Natural killer cell (primary cell): ENCODE measurements around the gene TBPL2. TPM values are rescaled to one million over a fixed set of nuclear protein-coding genes. Genes with fewer than 3 reads are reported as not detected.
"Not testable (repeated sequence)": the region's sequence is repeated elsewhere in the genome, so short reads cannot be mapped to it uniquely, and the experiment has no call there.

Experiments
- ATAC-seq, 3 donors: fragments of 150-1000 bp in 2 of 3; fragments of 200-7000 bp in 1 of 3; cut with Tn5 transposase; 1 replicate in 1 of 3; 2 replicates in 2 of 3; pipeline ENCODE4 v1.10.0; 2021; ENCODE audit warnings: mild to moderate bottlenecking in 2 of 3, moderate library complexity in 2 of 3
- DNase-seq, 2 donors: peaks; one replicate each; pipeline versions ENCODE4 v3.0.0 to v3.0.0-alpha.2; 2013 to 2021; ENCODE audit warnings: mixed read lengths in 1 of 2
- H3K27ac ChIP-seq: one replicate; pipeline ENCODE4 v1.5.1; 2013; ENCODE audit warnings: mild to moderate bottlenecking, low read length
- H3K27me3 ChIP-seq: one replicate; pipeline ENCODE4 v1.6.1; 2013; ENCODE audit warnings: low read length; ENCODE audit not compliant: control insufficient read depth, insufficient read depth
- H3K36me3 ChIP-seq: one replicate; pipeline ENCODE4 v1.6.1; 2013; ENCODE audit warnings: low read length; ENCODE audit not compliant: control insufficient read depth, insufficient read depth
- H3K4me1 ChIP-seq: one replicate; pipeline ENCODE4 v1.6.1; 2013; ENCODE audit warnings: low read length; ENCODE audit not compliant: control insufficient read depth, insufficient read depth
- H3K4me3 ChIP-seq: one replicate; pipeline ENCODE4 v1.5.1; 2013; ENCODE audit warnings: low read length
- H3K9me3 ChIP-seq: one replicate; pipeline ENCODE4 v1.6.1; 2013; ENCODE audit warnings: low read length; ENCODE audit not compliant: control insufficient read depth, insufficient read depth
- H3K27ac Mint-ChIP-seq, 2 donors: one replicate each; pipeline ENCODE4 v1.8.0; 2022; ENCODE audit warnings: mild to moderate bottlenecking in 2 of 2, mixed read lengths in 2 of 2, moderate library complexity in 1 of 2
- H3K27me3 Mint-ChIP-seq, 2 donors: one replicate each; pipeline ENCODE4 v1.8.0; 2022; ENCODE audit warnings: low read depth in 2 of 2, mixed read lengths in 2 of 2
- H3K36me3 Mint-ChIP-seq: one replicate; pipeline ENCODE4 v1.8.0; 2022; ENCODE audit warnings: mixed read lengths
- H3K4me1 Mint-ChIP-seq, 2 donors: one replicate each; pipeline ENCODE4 v1.8.0; 2022; ENCODE audit warnings: mixed read lengths in 2 of 2
- H3K4me3 Mint-ChIP-seq: one replicate; pipeline ENCODE4 v1.8.0; 2022; ENCODE audit warnings: mild to moderate bottlenecking, moderate library complexity, mixed read lengths
- H3K9me3 Mint-ChIP-seq, 2 donors: one replicate each; pipeline ENCODE4 v1.8.0; 2022; ENCODE audit warnings: mixed read lengths in 2 of 2
- WGBS: methylation state at CpG from one replicate; pipeline ENCODE4 v1.1.7; 2013; ENCODE audit warnings: missing lambda C conversion rate; ENCODE audit not compliant: insufficient coverage; 5-methylcytosine and 5-hydroxymethylcytosine counted together
- intact Hi-C: fragments of 100-400 bp; cut with micrococcal nuclease; formaldehyde crosslinking; loops from one replicate; pipeline ENCODE4 v1.14.2; 2022
- total RNA-seq, 4 donors: library from RNA; stranded (reverse); fragments of 120-200 nt in 1 of 4; gene quantifications; one replicate each; pipeline versions ENCODE4 v1.2.3 to v1.2.4, GENCODE V29; 2013 to 2022
- TF ChIP-seq, protein P1 (sequence below): fragments of 200-600 bp; IDR thresholded peaks from one replicate; pipeline ENCODE4 v1.8.0; 2022; ENCODE audit warnings: antibody characterized with exemption

Gene TBPL2
- total RNA-seq, 3 donors from 2014 or later (not counting 1 experiment from before 2014, with no cell fraction given) = not detected

DNA sequence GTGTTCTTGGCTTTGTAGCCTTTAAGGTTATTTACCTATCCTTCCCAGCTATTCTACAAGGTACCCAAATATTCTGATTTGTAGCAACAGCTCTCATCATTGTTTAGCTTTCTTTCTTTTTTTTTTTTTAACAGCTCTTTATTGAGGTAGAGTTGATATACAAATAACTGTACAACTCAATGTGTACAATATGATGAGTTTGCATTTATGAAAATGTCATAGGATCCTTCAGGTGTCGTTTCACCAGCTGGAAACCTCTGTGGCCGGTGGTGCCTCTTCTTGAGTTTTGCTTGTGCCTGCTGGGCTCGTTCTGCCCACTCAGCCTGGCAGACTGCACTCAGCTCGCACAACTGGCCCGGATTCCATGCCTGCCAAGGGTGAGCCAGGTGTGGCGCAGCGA lies 26.9 kb upstream of the TBPL2 start:
- Mint-ChIP-seq H3K9me3 (no peaks in the 10 kb centered on the region), H3K36me3 (no peaks in the 10 kb centered on the region), H3K4me3 (no peak overlapping the region), H3K27me3 (peaks cover 17 to 20% of the 10 kb centered on the region in 2 donors), H3K27ac (no peak overlapping the region), H3K4me1 (no peaks in the 10 kb centered on the region)
- H3K27me3 ChIP-seq = no peaks in the 10 kb centered on the region
- no peak for DNase-seq
- no peak overlapping the region for H3K4me3 ChIP-seq
- WGBS = 90% methylated on average over 7 of the region's 7 CpGs
- ATAC-seq = no peak
- intact Hi-C loops = no loop called here
- H3K4me1 ChIP-seq = no peaks in the 10 kb centered on the region
- TF ChIP-seq, protein P1, sequence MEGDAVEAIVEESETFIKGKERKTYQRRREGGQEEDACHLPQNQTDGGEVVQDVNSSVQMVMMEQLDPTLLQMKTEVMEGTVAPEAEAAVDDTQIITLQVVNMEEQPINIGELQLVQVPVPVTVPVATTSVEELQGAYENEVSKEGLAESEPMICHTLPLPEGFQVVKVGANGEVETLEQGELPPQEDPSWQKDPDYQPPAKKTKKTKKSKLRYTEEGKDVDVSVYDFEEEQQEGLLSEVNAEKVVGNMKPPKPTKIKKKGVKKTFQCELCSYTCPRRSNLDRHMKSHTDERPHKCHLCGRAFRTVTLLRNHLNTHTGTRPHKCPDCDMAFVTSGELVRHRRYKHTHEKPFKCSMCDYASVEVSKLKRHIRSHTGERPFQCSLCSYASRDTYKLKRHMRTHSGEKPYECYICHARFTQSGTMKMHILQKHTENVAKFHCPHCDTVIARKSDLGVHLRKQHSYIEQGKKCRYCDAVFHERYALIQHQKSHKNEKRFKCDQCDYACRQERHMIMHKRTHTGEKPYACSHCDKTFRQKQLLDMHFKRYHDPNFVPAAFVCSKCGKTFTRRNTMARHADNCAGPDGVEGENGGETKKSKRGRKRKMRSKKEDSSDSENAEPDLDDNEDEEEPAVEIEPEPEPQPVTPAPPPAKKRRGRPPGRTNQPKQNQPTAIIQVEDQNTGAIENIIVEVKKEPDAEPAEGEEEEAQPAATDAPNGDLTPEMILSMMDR = no peak
- H3K36me3 ChIP-seq = no peaks in the 10 kb centered on the region
- H3K27ac ChIP-seq = no peak overlapping the region
- H3K9me3 ChIP-seq = no peaks in the 10 kb centered on the region

DNA sequence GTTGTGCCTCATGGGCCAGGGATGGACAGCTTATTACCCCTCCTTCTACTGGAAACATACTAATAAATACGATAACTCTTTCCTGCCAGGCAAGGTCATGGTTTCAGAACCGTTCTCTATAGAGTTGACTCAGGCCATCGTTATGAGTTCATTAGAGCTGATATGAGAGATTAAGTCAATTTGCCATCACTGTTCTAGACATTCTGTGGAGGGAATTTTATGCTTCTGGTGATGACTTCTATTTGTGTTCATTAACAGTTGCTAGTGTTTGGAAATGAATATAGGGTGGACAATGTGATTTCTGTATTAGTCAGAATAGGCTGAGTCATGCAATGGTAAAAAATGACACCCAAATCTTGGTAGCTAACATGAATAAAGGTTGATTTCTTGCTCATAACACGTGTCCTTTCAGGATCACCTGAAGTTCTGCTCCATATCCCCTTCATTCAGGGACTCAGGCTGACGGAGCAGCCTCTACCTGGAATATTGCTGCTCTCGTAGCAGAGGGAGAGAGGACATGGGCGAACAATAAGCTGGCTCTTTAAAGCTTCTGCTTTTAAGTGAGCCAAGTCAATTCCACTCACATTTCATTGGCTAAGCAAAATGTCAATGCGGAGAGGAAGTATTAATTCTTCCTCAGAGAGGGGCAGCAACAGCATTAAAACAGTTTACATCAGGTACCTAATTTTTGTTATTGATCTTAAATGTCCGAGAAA lies 18.5 kb upstream of the TBPL2 start:
- Histone ChIP-seq H3K4me3 (no peak overlapping the region), H3K4me1 (no peaks in the 10 kb centered on the region), H3K27me3 (no peaks in the 10 kb centered on the region), H3K27ac (no peak overlapping the region), H3K36me3 (no peaks in the 10 kb centered on the region), H3K9me3 (no peaks in the 10 kb centered on the region)
- Mint-ChIP-seq H3K4me1 (no peaks in the 10 kb centered on the region), H3K4me3 (no peak overlapping the region), H3K27ac (no peak overlapping the region), H3K36me3 (no peaks in the 10 kb centered on the region), H3K9me3 (no peaks in the 10 kb centered on the region), H3K27me3 (peaks cover 18 to 40% of the 10 kb centered on the region in 2 donors)
- DNase-seq (no peak), ATAC-seq (no peak)
- TF ChIP-seq, protein P1 = no peak
- intact Hi-C loops = no loop called here
- WGBS = 61% methylated on average over 8 of the region's 9 CpGs

DNA sequence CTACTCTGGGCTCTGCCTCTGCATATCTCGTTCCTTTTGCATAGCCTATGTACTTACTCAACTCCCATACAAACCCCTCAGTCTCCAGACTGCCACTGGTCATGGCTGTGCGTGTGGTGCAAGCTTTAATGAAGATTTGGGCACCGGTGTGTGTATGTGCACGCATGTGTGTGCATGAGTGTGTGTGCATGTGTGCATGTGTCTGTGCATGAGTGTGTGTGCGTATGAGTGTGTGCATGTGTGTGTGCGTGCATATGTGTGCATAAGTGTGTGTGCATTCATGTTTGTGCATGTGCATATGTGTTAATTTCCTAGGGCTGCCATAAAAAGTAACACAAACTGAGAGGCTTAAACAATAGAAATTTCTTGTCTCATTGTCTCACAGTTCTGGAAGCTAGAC lies 17.1 kb upstream of the TBPL2 start:
- Mint-ChIP-seq H3K27me3 (peaks cover 17 to 31% of the 10 kb centered on the region in 2 donors), H3K4me1 (no peaks in the 10 kb centered on the region), H3K36me3 (no peaks in the 10 kb centered on the region), H3K9me3 (no peaks in the 10 kb centered on the region), H3K27ac (no peak overlapping the region), H3K4me3 (no peak overlapping the region)
- Histone ChIP-seq H3K9me3 (no peaks in the 10 kb centered on the region), H3K27me3 (no peaks in the 10 kb centered on the region), H3K27ac (no peak overlapping the region), H3K36me3 (no peaks in the 10 kb centered on the region), H3K4me3 (no peak overlapping the region), H3K4me1 (no peaks in the 10 kb centered on the region)
- TF ChIP-seq, protein P1 = no peak
- 92% methylated on average over 6 of the region's 6 CpGs for WGBS
- intact Hi-C loops = no loop called here
- ATAC-seq = peak in 1 of 3 donors; percentile 27
- DNase-seq = no peak

DNA sequence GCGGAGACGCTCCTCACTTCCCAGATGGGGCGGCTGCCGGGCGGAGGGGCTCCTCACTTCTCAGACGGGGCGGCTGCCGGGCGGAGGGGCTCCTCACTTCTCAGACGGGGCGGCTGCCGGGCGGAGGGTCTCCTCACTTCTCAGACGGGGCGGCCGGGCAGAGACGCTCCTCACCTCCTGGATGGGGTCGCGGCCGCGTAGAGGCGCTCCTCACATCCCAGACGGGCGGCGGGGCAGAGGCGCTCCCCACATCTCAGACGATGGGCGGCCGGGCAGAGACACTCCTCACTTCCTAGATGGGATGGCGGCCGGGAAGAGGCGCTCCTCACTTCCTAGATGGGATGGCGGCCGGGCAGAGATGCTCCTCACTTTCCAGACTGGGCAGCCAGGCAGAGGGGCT lies 16.0 kb upstream of the TBPL2 start:
- H3K27me3 Mint-ChIP-seq = peaks cover 13 to 20% of the 10 kb centered on the region in 2 donors

More for the DNA sequence above, 16.0 kb upstream of the TBPL2 start:
- H3K9me3 Mint-ChIP-seq, intact Hi-C loops, H3K4me3 Mint-ChIP-seq, DNase-seq, H3K36me3 ChIP-seq, H3K36me3 Mint-ChIP-seq, H3K4me1 Mint-ChIP-seq, ATAC-seq, H3K27me3 ChIP-seq, H3K4me3 ChIP-seq, H3K9me3 ChIP-seq, H3K4me1 ChIP-seq, H3K27ac Mint-ChIP-seq, H3K27ac ChIP-seq: not testable (repeated sequence)
- WGBS = 99% methylated on average over 12 of the region's 34 CpGs
